CMK (cell line): ENCODE measurements around the gene MAX.

Experiments used
- DNase-seq: peaks from one replicate; pipeline ENCODE4 v3.0.0-alpha.2; 2010; ENCODE audit warnings: low read depth

Gene MAX, protein sequence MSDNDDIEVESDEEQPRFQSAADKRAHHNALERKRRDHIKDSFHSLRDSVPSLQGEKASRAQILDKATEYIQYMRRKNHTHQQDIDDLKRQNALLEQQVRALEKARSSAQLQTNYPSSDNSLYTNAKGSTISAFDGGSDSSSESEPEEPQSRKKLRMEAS

DNA sequence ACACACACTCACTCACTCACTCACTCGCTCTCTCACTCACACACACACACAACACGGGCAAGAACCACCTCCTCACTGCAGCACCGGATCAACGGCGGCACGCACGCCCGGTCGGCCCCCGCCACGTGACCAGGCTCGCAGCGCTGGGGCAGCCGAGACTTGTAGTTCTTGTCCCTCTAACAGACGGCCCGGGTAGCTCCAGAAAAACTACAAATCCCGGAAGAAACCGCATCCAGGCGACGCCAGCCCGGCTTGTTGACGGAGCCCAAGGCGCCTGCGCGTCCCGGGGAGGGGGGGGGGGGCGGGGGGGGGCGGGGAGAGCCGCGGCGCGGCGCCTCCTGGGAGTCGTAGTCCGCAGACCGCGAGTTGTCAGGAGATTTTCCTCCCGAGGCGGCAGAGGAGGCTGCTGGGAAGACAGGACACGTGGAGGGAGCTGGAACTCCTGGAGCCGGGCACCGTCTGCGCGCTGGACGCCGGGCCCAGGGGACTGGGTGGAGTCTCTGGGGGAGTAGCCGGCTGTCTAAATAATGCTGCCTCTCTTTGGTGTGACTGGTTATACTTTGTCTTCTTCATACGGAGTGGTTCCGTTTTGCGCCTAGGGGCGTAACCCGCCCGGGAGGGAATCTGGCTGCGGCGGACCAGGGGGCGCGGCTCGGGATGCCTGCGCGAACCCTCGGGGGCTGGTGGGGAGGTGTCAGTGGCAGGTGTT, at the start of gene MAX:
TSS of gene MAX (minus strand) at position 77 of the 709 bp plus-strand sequence. CDS start 178 bp downstream, outside the sequence.
- DNase-seq = peak; percentile 93

DNA sequence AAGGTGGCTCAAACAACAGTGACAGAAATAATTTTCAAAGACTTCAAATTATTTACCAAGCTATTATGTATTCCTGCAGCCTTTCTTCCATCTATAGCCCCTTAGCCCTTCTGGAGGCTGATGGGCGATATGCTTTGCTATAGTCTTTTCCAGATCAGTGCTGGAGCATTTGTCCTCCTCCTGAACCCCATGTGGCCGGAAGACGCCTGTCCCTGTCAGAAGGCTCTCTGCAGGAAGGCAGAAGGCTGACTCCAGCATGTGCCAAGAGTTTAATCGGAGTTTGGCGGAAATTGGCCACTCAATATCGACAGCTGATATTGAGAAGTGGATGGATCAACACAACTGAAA, 49.3 kb upstream of the MAX start:
- DNase-seq = no peak

GRCh38 chr14:65150898-65151608, 48.7 kb upstream of the MAX start:
- no peak for DNase-seq

- DNase-seq = no peak
These were observed 46.8 kb upstream of the MAX start for GRCh38 chr14:65149116-65149515.

DNA sequence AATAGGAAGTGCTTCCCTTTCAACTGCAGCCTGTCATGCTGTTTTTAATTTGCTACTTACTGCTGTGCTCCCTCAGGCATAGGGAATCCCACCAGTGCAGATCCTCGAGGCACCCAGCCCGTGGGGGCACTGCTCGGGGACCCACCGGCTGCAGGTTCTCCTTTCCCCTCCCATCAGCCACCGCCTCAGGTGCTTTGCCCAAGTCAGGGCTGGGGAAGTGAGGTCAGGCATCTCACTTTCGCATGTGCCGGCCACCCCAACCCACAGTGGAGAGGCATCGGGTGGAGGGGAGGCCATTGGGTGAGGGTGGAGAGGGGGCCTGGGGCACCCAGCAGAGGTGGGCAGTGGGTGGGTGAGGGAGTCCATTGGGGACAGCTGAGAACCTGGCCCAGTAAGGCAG, 41.9 kb upstream of the MAX start:
- no peak for DNase-seq

DNA sequence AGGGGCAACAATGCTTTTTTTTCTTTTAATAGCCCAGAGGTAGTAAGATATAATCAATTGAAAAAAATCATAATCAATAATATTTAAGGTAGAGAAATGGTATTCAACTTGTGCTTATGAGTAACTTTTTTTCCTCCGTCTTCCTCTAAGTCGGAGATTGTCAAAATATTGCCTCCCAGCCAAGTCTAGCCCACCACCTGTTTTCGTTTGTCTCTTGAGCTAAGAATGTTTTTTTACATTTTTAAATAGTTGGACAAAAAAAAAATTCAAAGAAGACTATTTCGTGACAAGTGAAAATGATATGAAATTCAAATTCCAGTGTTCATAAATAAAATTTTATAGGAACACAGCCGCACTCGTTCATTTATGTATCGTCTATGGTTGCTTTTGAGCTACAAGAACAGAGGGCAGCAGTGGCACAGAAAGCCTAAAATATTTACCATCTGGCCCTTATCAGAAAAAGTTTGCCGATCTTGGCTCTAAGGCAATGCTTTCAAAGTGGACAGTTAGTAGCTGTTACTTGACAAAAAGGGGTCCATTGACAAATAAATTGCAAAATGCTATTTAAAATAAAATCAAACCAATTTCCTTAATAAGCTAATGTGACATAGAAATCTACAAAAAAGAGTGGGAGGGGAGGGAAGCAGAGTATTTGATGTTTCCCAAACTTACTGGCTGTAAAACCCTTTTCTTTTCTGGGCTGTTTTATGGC, 40.8 kb upstream of the MAX start:
- no peak for DNase-seq

DNA sequence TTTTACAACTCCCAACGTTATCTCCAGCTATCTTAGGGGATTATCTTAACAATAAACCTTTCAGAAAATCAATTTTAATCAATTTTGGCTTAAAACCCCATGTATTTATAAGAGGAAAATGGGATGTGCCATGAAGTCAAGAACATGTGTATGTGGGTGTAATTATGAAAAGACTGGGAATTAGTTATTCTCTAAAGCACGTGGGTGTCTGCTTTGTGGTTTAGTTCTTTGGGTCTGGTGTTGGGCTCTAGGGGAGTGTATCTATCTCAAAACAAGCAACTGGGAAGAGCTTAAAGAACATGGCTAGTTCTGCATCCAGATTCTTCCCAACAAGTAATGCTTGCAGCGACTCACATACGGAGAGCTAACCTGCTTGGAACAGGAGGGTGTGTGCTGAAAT, 40.1 kb upstream of the MAX start:
- no peak for DNase-seq

DNA sequence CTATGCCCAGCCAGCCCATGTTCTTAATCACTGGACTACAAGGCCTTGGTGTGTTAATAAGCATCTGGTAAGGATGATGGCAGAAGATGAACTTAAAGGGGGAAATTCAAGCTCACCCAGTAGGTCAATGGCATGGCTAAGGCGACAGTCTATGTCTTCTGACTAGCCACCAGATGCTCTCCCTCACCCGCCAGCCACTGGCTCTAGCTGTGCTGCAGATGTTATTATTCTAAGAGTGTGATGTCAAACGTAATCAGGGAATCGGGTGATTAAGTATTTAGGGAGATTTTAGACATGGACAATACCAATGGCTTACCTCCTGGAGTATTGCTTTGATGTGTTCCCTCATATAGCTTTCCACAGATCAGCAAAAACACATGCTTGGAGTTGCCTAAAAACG, 39.2 kb upstream of the MAX start:
- DNase-seq = no peak

GRCh38 chr14:65137648-65138307, 35.5 kb upstream of the MAX start:
- DNase-seq = no peak

- DNase-seq = no peak
These were observed 32.6 kb upstream of the MAX start for GRCh38 chr14:65134651-65135579.

DNA sequence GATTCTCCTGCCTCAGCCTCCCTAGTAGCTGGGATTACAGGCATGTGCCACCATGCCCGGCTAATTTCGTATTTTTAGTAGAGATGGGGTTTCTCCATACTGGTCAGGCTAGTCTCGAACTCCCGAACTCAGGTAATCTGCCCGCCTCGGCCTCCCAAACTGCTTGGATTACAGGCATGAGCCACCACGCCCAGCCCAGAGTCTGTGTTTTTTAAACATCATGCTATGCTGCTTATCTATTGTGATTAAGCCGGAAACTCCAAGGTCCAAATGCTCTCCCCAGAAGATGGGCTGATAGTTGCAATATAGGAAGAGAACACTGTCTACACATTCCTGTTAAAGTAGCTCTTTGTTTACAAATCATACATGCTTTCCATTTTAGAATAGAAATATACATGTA, 30.5 kb upstream of the MAX start:
- DNase-seq = no peak

- no peak for DNase-seq
These were observed 29.0 kb upstream of the MAX start for GRCh38 chr14:65131301-65131701.

GRCh38 chr14:65128096-65128495, 25.8 kb upstream of the MAX start:
- no peak for DNase-seq

DNA sequence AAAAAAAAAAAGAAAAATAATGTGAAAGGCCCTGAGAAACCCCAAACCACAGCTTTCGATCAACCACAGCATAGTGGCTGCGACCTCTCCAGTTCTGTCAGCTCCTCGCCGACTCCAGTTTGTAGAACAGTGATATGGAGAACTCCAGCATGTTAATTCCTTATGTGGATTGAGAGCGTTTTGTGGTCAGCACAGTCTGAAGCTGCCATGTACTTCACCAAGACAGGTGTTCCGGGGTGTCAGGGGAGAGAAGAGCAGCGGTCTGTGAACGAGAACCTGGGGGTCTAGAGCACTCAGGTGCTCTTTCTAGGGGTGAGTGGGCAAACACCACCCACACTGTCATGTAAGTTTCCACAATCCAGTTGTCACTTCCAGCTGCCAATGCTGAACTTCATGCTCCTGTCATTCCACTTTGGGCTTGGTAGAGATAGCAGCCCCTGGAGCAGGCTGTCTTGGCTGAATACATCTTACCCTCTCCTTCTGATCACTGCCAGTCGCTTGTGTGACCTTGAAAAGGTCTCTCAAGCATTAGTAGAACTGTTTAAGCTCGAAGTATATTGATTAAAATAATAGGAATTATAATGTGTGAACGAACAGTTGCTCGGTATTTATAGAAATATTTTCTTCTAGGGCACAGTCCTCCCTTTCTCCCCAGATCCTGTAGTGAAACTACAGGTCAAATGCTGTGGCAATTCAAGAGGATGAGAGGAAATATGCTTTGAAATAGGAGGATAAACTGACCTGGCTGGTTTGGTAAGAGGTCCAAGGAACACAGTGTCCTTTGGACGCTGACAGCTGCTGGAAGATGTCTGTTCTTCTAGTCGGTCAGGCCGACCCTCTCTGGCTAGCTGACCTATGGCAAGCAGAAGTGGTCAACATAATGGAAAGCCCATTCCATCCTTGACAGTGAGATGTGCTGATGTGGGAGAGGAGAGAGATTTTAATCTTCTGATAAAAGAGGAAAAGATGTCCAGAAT, 15.7 kb upstream of the MAX start:
- DNase-seq = no peak

GRCh38 chr14:65115615-65116014, 13.3 kb upstream of the MAX start:
- no peak for DNase-seq

GRCh38 chr14:65110525-65110924, 8.2 kb upstream of the MAX start:
- no peak for DNase-seq

- DNase-seq = no peak
These were observed 7.0 kb upstream of the MAX start for GRCh38 chr14:65109357-65109756.

DNA sequence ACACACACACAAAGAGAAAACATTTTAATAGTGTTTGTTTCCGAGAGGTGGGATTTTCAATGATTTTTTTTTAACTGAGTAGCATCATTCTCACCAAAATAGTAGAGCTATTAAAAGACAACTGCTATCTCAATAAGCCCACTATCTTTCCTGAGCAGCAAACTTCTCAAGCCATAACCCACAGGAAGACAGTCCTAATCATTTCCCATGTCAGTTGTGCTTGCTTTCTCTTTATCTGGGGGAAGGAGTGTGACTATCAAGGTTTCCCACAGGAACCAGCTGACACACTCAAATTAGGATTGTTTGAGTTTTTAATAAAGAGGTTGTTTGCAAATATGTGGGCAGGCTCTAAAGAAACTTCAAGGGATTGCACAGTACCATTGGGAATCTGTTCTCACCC, 4.9 kb upstream of the MAX start:
- DNase-seq = peak; percentile 47

DNA sequence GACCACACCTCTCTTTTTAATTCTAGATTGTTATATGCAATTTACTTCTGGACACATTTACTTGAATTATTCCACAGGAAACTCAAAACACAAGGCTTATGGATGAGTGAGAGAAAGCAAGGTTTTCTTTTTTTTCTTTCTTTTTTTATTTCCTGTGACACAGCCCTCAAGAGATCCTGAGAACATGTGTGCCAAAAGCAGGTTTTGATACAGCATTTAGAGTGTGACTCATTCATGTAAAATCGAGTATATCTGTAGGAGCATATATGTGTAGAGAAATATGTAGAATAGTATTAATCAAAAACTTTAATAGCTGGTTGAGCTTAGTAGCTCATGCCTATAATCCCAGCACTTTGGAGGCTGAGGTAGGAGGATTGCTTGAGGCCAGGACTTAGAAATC, 4.4 kb upstream of the MAX start:
- DNase-seq = no peak

DNA sequence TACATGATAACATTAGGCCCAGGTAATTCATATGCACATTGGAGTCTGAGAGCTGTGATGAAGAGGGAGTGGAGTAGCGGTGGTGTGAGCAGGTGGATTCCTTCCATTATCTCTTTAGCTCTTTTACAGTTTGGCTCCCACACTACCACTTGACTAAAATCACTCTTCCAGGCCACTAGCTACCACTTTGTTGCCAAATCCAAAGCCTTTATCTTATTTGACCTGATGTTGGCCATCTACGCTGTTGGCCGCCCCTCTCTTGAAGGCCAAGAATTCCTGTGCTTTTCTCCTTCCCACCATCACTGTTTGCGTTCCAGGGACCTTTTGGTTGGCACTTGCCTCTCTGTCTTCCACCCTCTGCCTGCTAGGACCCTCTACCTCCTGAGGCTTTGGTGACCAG, 4.0 kb upstream of the MAX start:
- no peak for DNase-seq
